T-helper 22 cell (primary cell): ENCODE data around the gene UBE2L3.
"Not testable (repeated sequence)": the region's sequence is repeated elsewhere in the genome, so short reads cannot be mapped to it uniquely, and the experiment has no call there.

Experiments
- DNase-seq: peaks from one replicate; pipeline ENCODE4 v3.0.0-alpha.2; 2020; ENCODE audit warnings: low read depth

Gene UBE2L3

GRCh38 chr22:21567456-21568346 is at the start of gene UBE2L3:
Gene UBE2L3, plus strand, starts transcription at chr22:21567714. Its CDS starts 31 bp downstream, at chr22:21567745.
- peak; percentile 69 for DNase-seq

- DNase-seq = not testable (repeated sequence)
Observed at GRCh38 chr22:21526705-21527500, 40.6 kb upstream of the UBE2L3 start.

- not testable (repeated sequence) for DNase-seq
Observed at GRCh38 chr22:21531525-21531924, 36.0 kb upstream of the UBE2L3 start.

- not testable (repeated sequence) for DNase-seq
Observed at GRCh38 chr22:21532863-21533648, 34.5 kb upstream of the UBE2L3 start.

GRCh38 chr22:21539862-21540261 is 27.7 kb upstream of the UBE2L3 start:
- DNase-seq = not testable (repeated sequence)

GRCh38 chr22:21544432-21545322 is 22.8 kb upstream of the UBE2L3 start:
- DNase-seq = not testable (repeated sequence)

GRCh38 chr22:21549558-21549957 is 18.0 kb upstream of the UBE2L3 start:
- not testable (repeated sequence) for DNase-seq

GRCh38 chr22:21550008-21550677 is 17.4 kb upstream of the UBE2L3 start:
- not testable (repeated sequence) for DNase-seq

GRCh38 chr22:21550678-21551047 is 16.9 kb upstream of the UBE2L3 start:
- DNase-seq = not testable (repeated sequence)

- DNase-seq = not testable (repeated sequence)
Observed at GRCh38 chr22:21551361-21551760, 16.2 kb upstream of the UBE2L3 start, which contains the start of gene RIMBP3C. Gene RIMBP3C, minus strand, starts transcription at chr22:21551461. Its CDS starts 485 bp downstream, at chr22:21550976.

- not testable (repeated sequence) for DNase-seq
Observed at GRCh38 chr22:21559345-21560125, 8.0 kb upstream of the UBE2L3 start.

GRCh38 chr22:21560657-21561056 is 6.9 kb upstream of the UBE2L3 start:
- DNase-seq = not testable (repeated sequence)

GRCh38 chr22:21563912-21564311 is 3.6 kb upstream of the UBE2L3 start:
- DNase-seq = no peak

GRCh38 chr22:21564411-21564810 is 3.1 kb upstream of the UBE2L3 start:
- no peak for DNase-seq

- no peak for DNase-seq
Observed at GRCh38 chr22:21568347-21569075, 997 bp downstream of the UBE2L3 start.

- DNase-seq = not testable (repeated sequence)
Observed at GRCh38 chr22:21569076-21569427, 1.5 kb downstream of the UBE2L3 start.

GRCh38 chr22:21569459-21570170 is 2.1 kb downstream of the UBE2L3 start:
- DNase-seq = no peak

GRCh38 chr22:21570398-21570797 is 2.9 kb downstream of the UBE2L3 start:
- no peak for DNase-seq
